Suppressor macrophage (primary cell): ENCODE measurements around the gene INPP4A.
A peak's percentile ranks its signal among the peaks of the same experiment; 100 is the strongest.

Experiments used
- DNase-seq, 4 experiments: peaks; one replicate each; pipeline ENCODE4 v3.0.0-alpha.2; 2020 to 2022

INPP4A gene

GRCh38 chr2:98438190-98439133, 6.2 kb upstream of the INPP4A start:
- no peak for DNase-seq

GRCh38 chr2:98441706-98442450, 2.8 kb upstream of the INPP4A start:
- no peak for DNase-seq

GRCh38 chr2:98442488-98442887, 2.2 kb upstream of the INPP4A start:
- DNase-seq: no peak

GRCh38 chr2:98445177-98445682, 572 bp downstream of the INPP4A start:
- peak in 3 of 4 experiments; percentile 32 to 48 (median 46) for DNase-seq

- peak; percentile 36 to 65 (median 52) for DNase-seq
These were observed 1.3 kb downstream of the INPP4A start for GRCh38 chr2:98445683-98446581.

GRCh38 chr2:98446850-98447249, 2.2 kb downstream of the INPP4A start:
- DNase-seq: no peak

GRCh38 chr2:98448441-98449145, 3.9 kb downstream of the INPP4A start:
- DNase-seq: no peak

GRCh38 chr2:98452396-98453027, 7.9 kb downstream of the INPP4A start:
- DNase-seq: no peak

GRCh38 chr2:98453083-98453482, 8.4 kb downstream of the INPP4A start:
- DNase-seq: no peak

- no peak for DNase-seq
These were observed 8.9 kb downstream of the INPP4A start for GRCh38 chr2:98453531-98453930.

GRCh38 chr2:98454073-98454472, 9.4 kb downstream of the INPP4A start:
- no peak for DNase-seq

- DNase-seq: peak; percentile 70 to 88 (median 82)
These were observed 10.0 kb downstream of the INPP4A start for GRCh38 chr2:98454500-98455235.

GRCh38 chr2:98455494-98455976, 10.9 kb downstream of the INPP4A start:
- DNase-seq: peak; percentile 61 to 89 (median 75)

- no peak for DNase-seq
These were observed 12.5 kb downstream of the INPP4A start for GRCh38 chr2:98457045-98457696.

GRCh38 chr2:98458207-98458606, 13.5 kb downstream of the INPP4A start:
- no peak for DNase-seq

- DNase-seq: no peak
These were observed 14.2 kb downstream of the INPP4A start for GRCh38 chr2:98458667-98459380.

GRCh38 chr2:98459496-98460175, 15.0 kb downstream of the INPP4A start:
- peak in 2 of 4 experiments; percentile 40 to 45 for DNase-seq
